Fibroblast of lung (primary cell): ENCODE results near the gene KPNA6.
"Not testable (repeated sequence)": the region's sequence is repeated elsewhere in the genome, so short reads cannot be mapped to it uniquely, and the experiment has no call there.

Experiments
- CTCF ChIP-seq, 2 donors: IDR thresholded peaks in 1 of 2; conservative IDR thresholded peaks in 1 of 2; 1 replicate in 1 of 2; 2 replicates in 1 of 2; pipeline ENCODE4 v1.5.1; 2011 to 2012; ENCODE audit warnings: low read length in 2 of 2, control low read depth in 1 of 2, inconsistent platforms in 1 of 2, low read depth in 1 of 2, mild to moderate bottlenecking in 1 of 2
- EZH2 ChIP-seq: IDR thresholded peaks from 2 replicates; pipeline ENCODE4 v1.5.1; 2012; ENCODE audit warnings: low read length, control low read depth, mild to moderate bottlenecking; ENCODE audit errors: missing control alignments

DNA sequence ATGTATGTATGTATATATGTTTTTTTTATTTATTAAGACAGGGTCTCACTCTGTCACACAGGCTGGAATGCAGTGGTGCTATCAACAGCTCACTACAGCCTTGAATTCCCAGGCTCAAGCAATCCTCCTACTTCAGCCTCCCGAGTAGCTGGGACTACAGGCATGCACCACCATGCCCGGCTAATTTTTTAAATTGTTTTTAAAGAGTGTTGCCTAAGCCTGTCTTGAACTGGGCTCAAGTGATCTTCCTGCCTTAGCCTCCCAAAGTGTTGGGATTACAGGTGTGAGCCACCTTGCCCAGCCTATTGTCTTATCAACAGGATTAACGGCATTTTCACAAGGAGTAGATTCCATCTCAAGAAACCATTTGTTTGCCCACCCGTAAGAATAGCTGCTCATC, 5.6 kb downstream of the KPNA6 start:
- TF ChIP-seq CTCF (conservative IDR thresholded peaks at IDR 0.05 in 1 of 2, IDR thresholded peaks at IDR 0.05 in 1 of 2; ENCODE audit: low read depth in 1 of 2, low read length in 2 of 2); EZH2: not testable (repeated sequence)
